Measurements from ENCODE around the gene AQP5.

AQP5 gene

GRCh38 chr12:49969027-49969426 lies 7.4 kb downstream of the AQP5 start:
- TF ChIP-seq GATA1 (IDR thresholded peaks at IDR 0.05; ENCODE audit: low read depth, low read length), result no peak
- no peak for TF ChIP-seq POLR2A (IDR thresholded peaks at IDR 0.05; ENCODE audit: low read length)
- DNase-seq, result no peak

- DNase-seq, result no peak
- TF ChIP-seq POLR2A (IDR thresholded peaks at IDR 0.05; ENCODE audit: low read length), result no peak
- TF ChIP-seq GATA1 (IDR thresholded peaks at IDR 0.05; ENCODE audit: low read depth, low read length), result no peak
Measured at GRCh38 chr12:49969651-49970429, 8.2 kb downstream of the AQP5 start.

GRCh38 chr12:49970658-49971057 lies 9.0 kb downstream of the AQP5 start:
- TF ChIP-seq POLR2A (IDR thresholded peaks at IDR 0.05; ENCODE audit: low read length) (no peak), GATA1 (IDR thresholded peaks at IDR 0.05; ENCODE audit: low read depth, low read length) (no peak)
- no peak for DNase-seq

- DNase-seq, result no peak
Measured at GRCh38 chr12:49971141-49971540, 9.5 kb downstream of the AQP5 start.

GRCh38 chr12:49972129-49972528 lies 10.5 kb downstream of the AQP5 start:
- TF ChIP-seq GATA1 (IDR thresholded peaks at IDR 0.05; ENCODE audit: low read depth, low read length), result no peak
- no peak for TF ChIP-seq POLR2A (IDR thresholded peaks at IDR 0.05; ENCODE audit: low read length)
- no peak for DNase-seq

More at GRCh38 chr12:49971141-49971540, 9.5 kb downstream of the AQP5 start:
- TF ChIP-seq POLR2A (IDR thresholded peaks at IDR 0.05; ENCODE audit: low read length), result no peak
- no peak for TF ChIP-seq GATA1 (IDR thresholded peaks at IDR 0.05; ENCODE audit: low read depth, low read length)

GRCh38 chr12:49972641-49973360 lies 11.1 kb downstream of the AQP5 start, which contains the start of gene AQP6:
Gene AQP6, plus strand, starts transcription at chr12:49972947. Its CDS starts 227 bp downstream, at chr12:49973174.
- no peak for DNase-seq
- TF ChIP-seq GATA1 (IDR thresholded peaks at IDR 0.05; ENCODE audit: low read depth, low read length) (no peak), POLR2A (IDR thresholded peaks at IDR 0.05; ENCODE audit: low read length) (no peak)

GRCh38 chr12:49973361-49973830 lies 11.7 kb downstream of the AQP5 start:
- no peak for DNase-seq
- no peak for TF ChIP-seq POLR2A (IDR thresholded peaks at IDR 0.05; ENCODE audit: low read length)
- no peak for TF ChIP-seq GATA1 (IDR thresholded peaks at IDR 0.05; ENCODE audit: low read depth, low read length)

- no peak for TF ChIP-seq POLR2A (IDR thresholded peaks at IDR 0.05; ENCODE audit: low read length)
- TF ChIP-seq GATA1 (IDR thresholded peaks at IDR 0.05; ENCODE audit: low read depth, low read length), result no peak
- DNase-seq, result peak; percentile 29 to 39
Measured at GRCh38 chr12:49974231-49974675, 12.6 kb downstream of the AQP5 start.

GRCh38 chr12:49974677-49975317 lies 13.1 kb downstream of the AQP5 start:
- no peak for DNase-seq
- TF ChIP-seq POLR2A (IDR thresholded peaks at IDR 0.05; ENCODE audit: low read length), result no peak
- TF ChIP-seq GATA1 (IDR thresholded peaks at IDR 0.05; ENCODE audit: low read depth, low read length), result no peak

GRCh38 chr12:49975318-49975761 lies 13.7 kb downstream of the AQP5 start:
- TF ChIP-seq POLR2A (IDR thresholded peaks at IDR 0.05; ENCODE audit: low read length) (no peak), GATA1 (IDR thresholded peaks at IDR 0.05; ENCODE audit: low read depth, low read length) (no peak)

GRCh38 chr12:49976557-49976956 lies 14.9 kb downstream of the AQP5 start:
- DNase-seq, result no peak
- no peak for TF ChIP-seq POLR2A (IDR thresholded peaks at IDR 0.05; ENCODE audit: low read length)
- no peak for TF ChIP-seq GATA1 (IDR thresholded peaks at IDR 0.05; ENCODE audit: low read depth, low read length)

More at GRCh38 chr12:49975318-49975761, 13.7 kb downstream of the AQP5 start:
- DNase-seq, result no peak

- TF ChIP-seq GATA1 (IDR thresholded peaks at IDR 0.05; ENCODE audit: low read depth, low read length) (no peak), POLR2A (IDR thresholded peaks at IDR 0.05; ENCODE audit: low read length) (no peak)
Measured at GRCh38 chr12:49978125-49978524, 16.5 kb downstream of the AQP5 start.

GRCh38 chr12:49979016-49979586 lies 17.4 kb downstream of the AQP5 start:
- no peak for TF ChIP-seq POLR2A (IDR thresholded peaks at IDR 0.05; ENCODE audit: low read length)
- no peak for TF ChIP-seq GATA1 (IDR thresholded peaks at IDR 0.05; ENCODE audit: low read depth, low read length)
- DNase-seq, result no peak

More at GRCh38 chr12:49978125-49978524, 16.5 kb downstream of the AQP5 start:
- DNase-seq, result no peak
